MV-4-11 (cell line): Measurements from ENCODE around the gene MGAT2.
"Not testable (repeated sequence)": the region's sequence is repeated elsewhere in the genome, so short reads cannot be mapped to it uniquely, and the experiment has no call there.

Source experiments
- DNase-seq: peaks from one replicate; lab custom pipeline; 2025; lab: John Stamatoyannopoulos, UW

MGAT2 gene

GRCh38 chr14:49657500-49657899 lies 36.9 kb downstream of the MGAT2 start:
- not testable (repeated sequence) for DNase-seq

- no peak for DNase-seq
Measured at GRCh38 chr14:49659526-49660455, 39.2 kb downstream of the MGAT2 start.

DNA sequence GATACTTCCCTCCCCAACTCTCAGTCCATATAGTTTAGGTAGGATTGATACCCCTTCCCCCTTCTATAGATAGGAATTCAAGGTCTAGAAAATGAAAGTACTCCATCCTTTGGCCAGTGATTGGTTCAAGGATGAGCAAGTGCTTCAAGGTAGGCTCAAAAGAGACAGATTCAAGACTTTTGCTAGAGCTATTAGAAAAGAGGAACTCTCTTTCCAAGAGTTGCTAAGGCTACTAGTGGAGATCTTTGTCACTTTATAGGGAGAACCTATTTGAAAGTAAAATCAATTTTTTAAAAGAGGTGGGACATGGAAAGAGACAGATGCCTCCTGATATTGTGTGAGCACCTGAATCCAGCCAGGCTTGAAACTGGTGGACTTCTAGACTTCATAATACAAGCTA lies 49.9 kb downstream of the MGAT2 start:
- DNase-seq: no peak
